Body of pancreas (tissue), 4 donors: ENCODE results near the gene KCNMB1.

Experiments
- CTCF ChIP-seq, 7 experiments: fragments of 450-650 bp in 4 of 7; fragments of 200-600 bp in 3 of 7; sonication (generic) in 3 of 7; IDR thresholded peaks; one replicate each; pipeline ENCODE4 v1.5.1; 2016 to 2019; ENCODE audit warnings: antibody characterized with exemption in 7 of 7
- POLR2A ChIP-seq, 3 donors: fragments of 450-650 bp; IDR thresholded peaks; one replicate each; pipeline ENCODE4 v1.6.1; 2016; ENCODE audit warnings: antibody characterized with exemption in 3 of 3, mild to moderate bottlenecking in 2 of 3

- TF ChIP-seq CTCF (IDR thresholded peaks at IDR 0.05) (no peak), POLR2A (IDR thresholded peaks at IDR 0.05) (no peak)
Measured at GRCh38 chr5:170382790-170383189, 6.4 kb downstream of the KCNMB1 start.
